IMR-90 (cell line): ENCODE results near the gene IFRD1.

ENCODE experiments used
- BHLHE40 ChIP-seq: fragments of 150-350 bp; IDR thresholded peaks from 2 replicates; pipeline ENCODE4 v1.6.1; 2016; ENCODE audit warnings: mild to moderate bottlenecking, low read depth, low read length
- CEBPB ChIP-seq: IDR thresholded peaks from 2 replicates; pipeline ENCODE4 v1.6.1; 2012; ENCODE audit warnings: low read depth, low read length, improper control_type of control experiment
- CHD1 ChIP-seq: IDR thresholded peaks from 2 replicates; pipeline ENCODE4 v1.6.1; 2012; ENCODE audit warnings: low read depth, low read length, improper control_type of control experiment
- FOS ChIP-seq: fragments of 150-350 bp; IDR thresholded peaks from 2 replicates; pipeline ENCODE4 v1.6.1; 2016; ENCODE audit warnings: low read depth, low read length
- MAZ ChIP-seq: IDR thresholded peaks from 2 replicates; pipeline ENCODE4 v1.6.1; 2012; ENCODE audit warnings: low read depth, mild to moderate bottlenecking, low read length, improper control_type of control experiment, moderate library complexity, borderline replicate concordance
- NFE2L2 ChIP-seq: fragments of 150-350 bp; IDR thresholded peaks from 2 replicates; pipeline ENCODE4 v1.6.1; 2016; ENCODE audit warnings: low read depth, mild to moderate bottlenecking, low read length
- POLR2A ChIP-seq: IDR thresholded peaks from 2 replicates; pipeline ENCODE4 v1.6.1; 2012; ENCODE audit warnings: mild to moderate bottlenecking, low read depth, low read length
- RAD21 ChIP-seq: IDR thresholded peaks from 2 replicates; pipeline ENCODE4 v1.6.1; 2012; ENCODE audit warnings: low read length, improper control_type of control experiment
- RCOR1 ChIP-seq: IDR thresholded peaks from 2 replicates; pipeline ENCODE4 v1.6.1; 2012; ENCODE audit warnings: mild to moderate bottlenecking, low read length, improper control_type of control experiment; ENCODE audit not compliant: insufficient replicate concordance
- RFX5 ChIP-seq: IDR thresholded peaks from 2 replicates; pipeline ENCODE4 v1.8.0; 2012; ENCODE audit warnings: low read depth, mild to moderate bottlenecking, low read length, moderate library complexity
- SMC3 ChIP-seq: fragments of 150-350 bp; IDR thresholded peaks from 2 replicates; pipeline ENCODE4 v1.6.1; 2016; ENCODE audit warnings: low read depth, mild to moderate bottlenecking, antibody characterized with exemption, low read length, moderate library complexity
- TF ChIP-seq, protein P1 (sequence below): fragments of 150-350 bp; IDR thresholded peaks from 2 replicates; pipeline ENCODE4 v1.6.1; 2017; ENCODE audit warnings: mild to moderate bottlenecking, antibody characterized with exemption, low read length, low read depth
- TF ChIP-seq, protein P2 (sequence below): conservative IDR thresholded peaks from 2 replicates; pipeline ENCODE4 v1.5.1; 2012; ENCODE audit warnings: mild to moderate bottlenecking, low read depth, low read length, improper control_type of control experiment
- TF ChIP-seq, protein P3 (sequence below): fragments of 150-350 bp; IDR thresholded peaks from 2 replicates; pipeline ENCODE4 v1.6.1; 2016; ENCODE audit warnings: low read depth, mild to moderate bottlenecking, low read length, moderate library complexity, borderline replicate concordance

DNA sequence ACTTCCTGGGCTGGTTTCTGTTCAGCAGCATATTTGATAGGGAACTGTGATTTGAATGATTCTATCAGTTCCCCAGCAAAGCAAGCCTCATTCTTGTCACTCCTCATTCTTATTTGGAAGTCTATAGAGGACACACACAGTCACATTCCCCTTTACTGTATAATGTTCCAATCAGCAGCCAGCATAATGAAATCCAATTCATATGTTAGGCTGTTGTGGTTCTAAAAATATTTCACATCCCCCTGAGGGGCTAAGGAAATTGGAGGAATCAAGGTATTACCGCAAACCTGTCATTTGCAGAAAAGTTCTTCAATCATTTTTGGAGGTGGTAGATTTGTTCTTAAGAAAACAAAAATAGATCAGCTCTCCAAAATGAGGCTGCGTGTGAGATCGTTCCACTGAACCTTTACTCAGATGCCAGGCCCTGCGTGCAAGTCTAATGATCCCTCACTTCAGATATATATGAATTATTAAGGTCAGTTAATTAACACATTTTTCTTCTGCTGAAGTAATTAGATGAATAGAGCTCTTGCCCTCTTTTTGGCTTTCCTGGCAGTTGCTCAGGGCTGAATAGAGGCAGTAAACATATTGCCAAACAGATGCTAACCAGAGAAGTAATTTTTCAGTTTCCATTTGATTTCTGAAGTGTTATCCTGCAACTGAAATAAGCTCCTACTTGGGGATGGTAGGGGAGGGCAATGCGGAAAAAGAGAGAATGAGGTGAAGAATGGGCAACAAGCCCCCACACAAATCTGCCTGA, 62.4 kb downstream of the IFRD1 start:
- TF ChIP-seq, protein P1, sequence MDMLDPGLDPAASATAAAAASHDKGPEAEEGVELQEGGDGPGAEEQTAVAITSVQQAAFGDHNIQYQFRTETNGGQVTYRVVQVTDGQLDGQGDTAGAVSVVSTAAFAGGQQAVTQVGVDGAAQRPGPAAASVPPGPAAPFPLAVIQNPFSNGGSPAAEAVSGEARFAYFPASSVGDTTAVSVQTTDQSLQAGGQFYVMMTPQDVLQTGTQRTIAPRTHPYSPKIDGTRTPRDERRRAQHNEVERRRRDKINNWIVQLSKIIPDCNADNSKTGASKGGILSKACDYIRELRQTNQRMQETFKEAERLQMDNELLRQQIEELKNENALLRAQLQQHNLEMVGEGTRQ, result no peak
- TF ChIP-seq, protein P2, sequence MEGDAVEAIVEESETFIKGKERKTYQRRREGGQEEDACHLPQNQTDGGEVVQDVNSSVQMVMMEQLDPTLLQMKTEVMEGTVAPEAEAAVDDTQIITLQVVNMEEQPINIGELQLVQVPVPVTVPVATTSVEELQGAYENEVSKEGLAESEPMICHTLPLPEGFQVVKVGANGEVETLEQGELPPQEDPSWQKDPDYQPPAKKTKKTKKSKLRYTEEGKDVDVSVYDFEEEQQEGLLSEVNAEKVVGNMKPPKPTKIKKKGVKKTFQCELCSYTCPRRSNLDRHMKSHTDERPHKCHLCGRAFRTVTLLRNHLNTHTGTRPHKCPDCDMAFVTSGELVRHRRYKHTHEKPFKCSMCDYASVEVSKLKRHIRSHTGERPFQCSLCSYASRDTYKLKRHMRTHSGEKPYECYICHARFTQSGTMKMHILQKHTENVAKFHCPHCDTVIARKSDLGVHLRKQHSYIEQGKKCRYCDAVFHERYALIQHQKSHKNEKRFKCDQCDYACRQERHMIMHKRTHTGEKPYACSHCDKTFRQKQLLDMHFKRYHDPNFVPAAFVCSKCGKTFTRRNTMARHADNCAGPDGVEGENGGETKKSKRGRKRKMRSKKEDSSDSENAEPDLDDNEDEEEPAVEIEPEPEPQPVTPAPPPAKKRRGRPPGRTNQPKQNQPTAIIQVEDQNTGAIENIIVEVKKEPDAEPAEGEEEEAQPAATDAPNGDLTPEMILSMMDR, result no peak
- TF ChIP-seq BHLHE40 (no peak), POLR2A (no peak), RAD21 (no peak), CEBPB (no peak), MAZ (no peak), RFX5 (no peak), CHD1 (no peak), SMC3 (no peak), FOS (no peak), NFE2L2 (no peak), RCOR1 (no peak)
- TF ChIP-seq, protein P3, sequence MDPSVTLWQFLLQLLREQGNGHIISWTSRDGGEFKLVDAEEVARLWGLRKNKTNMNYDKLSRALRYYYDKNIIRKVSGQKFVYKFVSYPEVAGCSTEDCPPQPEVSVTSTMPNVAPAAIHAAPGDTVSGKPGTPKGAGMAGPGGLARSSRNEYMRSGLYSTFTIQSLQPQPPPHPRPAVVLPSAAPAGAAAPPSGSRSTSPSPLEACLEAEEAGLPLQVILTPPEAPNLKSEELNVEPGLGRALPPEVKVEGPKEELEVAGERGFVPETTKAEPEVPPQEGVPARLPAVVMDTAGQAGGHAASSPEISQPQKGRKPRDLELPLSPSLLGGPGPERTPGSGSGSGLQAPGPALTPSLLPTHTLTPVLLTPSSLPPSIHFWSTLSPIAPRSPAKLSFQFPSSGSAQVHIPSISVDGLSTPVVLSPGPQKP, result no peak
